H1 (cell line): ENCODE results near the gene ZFP1. TPM values are rescaled to one million over a fixed set of nuclear protein-coding genes. Genes with fewer than 3 reads are reported as not detected.
A peak's percentile ranks its signal among the peaks of the same experiment; 100 is the strongest.

Experiments
- CTCF ChIA-PET: fragments of 300-600 bp; sonication (Branson Sonifier 250); formaldehyde crosslinking; loops from one replicate; lab custom pipeline; 2021; ENCODE audit not compliant: partially characterized antibody; lab: Charles Lee
- POLR2A ChIA-PET: fragments of 300-600 bp; sonication (Branson Sonifier 250); formaldehyde crosslinking; loops from one replicate; lab custom pipeline; 2021; ENCODE audit warnings: inconsistent platforms; ENCODE audit not compliant: partially characterized antibody; lab: Charles Lee
- DNase-seq, 2 experiments: peaks; one replicate each; pipeline versions ENCODE4 v3.0.0 to v3.0.0-alpha.2; 2010 to 2022; ENCODE audit warnings: low spot score in 2 of 2, low read depth in 1 of 2, mixed read lengths in 1 of 2
- FAIRE-seq: peaks from 2 replicates; lab custom pipeline; 2011; peaks lifted over from hg19 to GRCh38; lab: Jason Lieb, UNC
- H2AFZ ChIP-seq: 2 replicates; pipeline ENCODE4 v1.8.1; 2012; ENCODE audit warnings: low read length, inconsistent platforms
- H2AK5ac ChIP-seq: 2 replicates; pipeline ENCODE4 v1.6.1; 2013; ENCODE audit warnings: low read depth, low read length
- H2BK120ac ChIP-seq: replicated peaks from 2 replicates; pipeline ENCODE3; 2013; ENCODE audit warnings: low read depth, low read length, inconsistent platforms
- H2BK12ac ChIP-seq: 2 replicates; pipeline ENCODE4 v1.6.1; 2013; ENCODE audit warnings: low read depth, low read length
- H2BK15ac ChIP-seq: 2 replicates; pipeline ENCODE4 v1.6.1; 2013; ENCODE audit warnings: low read length
- H2BK20ac ChIP-seq: 2 replicates; pipeline ENCODE4 v1.6.1; 2013; ENCODE audit warnings: low read length
- H2BK5ac ChIP-seq: 2 replicates; pipeline ENCODE4 v1.6.1; 2013; ENCODE audit warnings: low read depth, low read length
- H3K14ac ChIP-seq: 2 replicates; pipeline ENCODE4 v1.6.1; 2013; ENCODE audit warnings: inconsistent platforms; ENCODE audit not compliant: insufficient read length
- H3K18ac ChIP-seq: 2 replicates; pipeline ENCODE4 v1.6.1; 2013; ENCODE audit warnings: low read length; ENCODE audit errors: extremely low read depth
- H3K23ac ChIP-seq: 2 replicates; pipeline ENCODE4 v1.6.1; 2013; ENCODE audit warnings: inconsistent platforms; ENCODE audit not compliant: insufficient read length
- H3K23me2 ChIP-seq: 2 replicates; pipeline ENCODE4 v1.6.1; 2013; ENCODE audit warnings: low read depth, low read length
- H3K27ac ChIP-seq: 2 replicates; pipeline ENCODE4 v1.6.1; 2011; ENCODE audit warnings: low read depth, low read length, inconsistent platforms
- H3K27me3 ChIP-seq, 4 experiments: replicated peaks in 1 of 4; 1 replicate in 1 of 4; 2 replicates in 3 of 4; pipeline versions ENCODE4 v1.6.1 to v1.8.1; 2011 to 2013; ENCODE audit warnings: low read length in 3 of 4, mild to moderate bottlenecking in 3 of 4, inconsistent platforms in 2 of 4, mixed read lengths in 2 of 4, moderate library complexity in 1 of 4; ENCODE audit not compliant: control insufficient read depth in 3 of 4, insufficient read depth in 3 of 4; ENCODE audit errors: extremely low read depth in 1 of 4
- H3K36me3 ChIP-seq, 4 experiments: 2 replicates each; pipeline versions ENCODE4 v1.6.1 to v1.8.1; 2011 to 2013; ENCODE audit warnings: mild to moderate bottlenecking in 4 of 4, low read length in 3 of 4, moderate library complexity in 2 of 4, control low read depth in 1 of 4, inconsistent platforms in 1 of 4; ENCODE audit not compliant: insufficient read depth in 4 of 4, control insufficient read depth in 2 of 4
- H3K4ac ChIP-seq: replicated peaks from 2 replicates; pipeline ENCODE3; 2013; ENCODE audit warnings: low read length, low read depth, mixed read lengths, inconsistent platforms; ENCODE audit not compliant: insufficient read length
- H3K4me1 ChIP-seq, 4 experiments: replicated peaks in 1 of 4; 1 replicate in 1 of 4; 2 replicates in 3 of 4; pipeline versions ENCODE4 v1.6.1 to v1.8.1; 2011 to 2013; ENCODE audit warnings: low read length in 3 of 4, inconsistent platforms in 2 of 4, mixed read lengths in 1 of 4; ENCODE audit not compliant: insufficient read depth in 4 of 4, control insufficient read depth in 3 of 4
- H3K4me2 ChIP-seq, 2 experiments: 2 replicates each; pipeline versions ENCODE4 v1.6.1 to v1.8.1; 2011 to 2013; ENCODE audit warnings: low read depth in 2 of 2, low read length in 2 of 2, control low read depth in 1 of 2, inconsistent platforms in 1 of 2, mild to moderate bottlenecking in 1 of 2; ENCODE audit not compliant: insufficient read depth in 1 of 2
- H3K4me3 ChIP-seq, 4 experiments: fragments of 200-600, 300-600 bp in 1 of 4; sonication (generic), shearing (Covaris generic), sonication (Bioruptor Twin) in 1 of 4; 2 replicates each; pipeline versions ENCODE4 v1.5.1 to v1.8.1; 2011 to 2016; ENCODE audit warnings: low read length in 4 of 4, low read depth in 3 of 4, control low read depth in 2 of 4, inconsistent platforms in 2 of 4, mild to moderate bottlenecking in 2 of 4, mixed read lengths in 1 of 4, moderate library complexity in 1 of 4; ENCODE audit not compliant: insufficient read depth in 2 of 4; ENCODE audit errors: extremely low read depth in 1 of 4
- H3K56ac ChIP-seq: replicated peaks from 2 replicates; pipeline ENCODE3; 2013; ENCODE audit warnings: low read depth, mild to moderate bottlenecking, mixed read lengths, low read length, inconsistent platforms; ENCODE audit not compliant: insufficient read length
- H3K79me1 ChIP-seq: 2 replicates; pipeline ENCODE4 v1.6.1; 2013; ENCODE audit warnings: low read depth, low read length, control low read depth
- H3K79me2 ChIP-seq, 2 experiments: 2 replicates each; pipeline versions ENCODE4 v1.6.1 to v1.8.1; 2012 to 2013; ENCODE audit warnings: low read length in 2 of 2, mild to moderate bottlenecking in 2 of 2, inconsistent platforms in 1 of 2; ENCODE audit not compliant: insufficient read depth in 2 of 2, control insufficient read depth in 1 of 2
- H3K9ac ChIP-seq, 4 experiments: replicated peaks in 1 of 4; 1 replicate in 1 of 4; 2 replicates in 3 of 4; pipeline versions ENCODE4 v1.6.1 to v1.8.1; 2011 to 2013; ENCODE audit warnings: low read depth in 3 of 4, low read length in 3 of 4, control low read depth in 2 of 4, mild to moderate bottlenecking in 2 of 4, moderate library complexity in 2 of 4, inconsistent platforms in 1 of 4; ENCODE audit errors: extremely low read depth in 1 of 4
- H3K9me3 ChIP-seq, 2 experiments: 2 replicates each; pipeline versions ENCODE4 v1.6.1 to v1.8.1; 2012 to 2013; ENCODE audit warnings: mild to moderate bottlenecking in 2 of 2, moderate library complexity in 2 of 2, control low read depth in 1 of 2, inconsistent platforms in 1 of 2, low read depth in 1 of 2, low read length in 1 of 2, mixed read lengths in 1 of 2; ENCODE audit not compliant: insufficient read depth in 2 of 2
- H4K20me1 ChIP-seq, 2 experiments: replicated peaks in 1 of 2; 2 replicates each; pipeline versions ENCODE3 to v1.8.1; 2011 to 2013; ENCODE audit warnings: inconsistent platforms in 2 of 2, low read length in 2 of 2, mild to moderate bottlenecking in 1 of 2; ENCODE audit not compliant: insufficient read depth in 2 of 2, control insufficient read depth in 1 of 2
- H4K5ac ChIP-seq: 2 replicates; pipeline ENCODE4 v1.6.1; 2013; ENCODE audit warnings: low read length, low read depth, mixed read lengths, inconsistent platforms; ENCODE audit not compliant: insufficient read length
- H4K8ac ChIP-seq: 2 replicates; pipeline ENCODE4 v1.8.0; 2013; ENCODE audit warnings: mild to moderate bottlenecking, moderate library complexity, low read length, inconsistent platforms; ENCODE audit not compliant: insufficient read depth; ENCODE audit errors: extremely low read depth
- H4K91ac ChIP-seq: replicated peaks from 2 replicates; pipeline ENCODE3; 2013; ENCODE audit warnings: low read length, mixed read lengths, inconsistent platforms; ENCODE audit not compliant: insufficient read length
- BACH1 ChIP-seq: IDR thresholded peaks from 2 replicates; pipeline ENCODE4 v1.6.1; 2012; ENCODE audit warnings: low read length, improper control_type of control experiment
- BRCA1 ChIP-seq: IDR thresholded peaks from 2 replicates; pipeline ENCODE4 v1.6.1; 2012; ENCODE audit warnings: low read depth, low read length, improper control_type of control experiment
- CBX5 ChIP-seq: fragments of 300-800, 300-1000 bp; sonication (generic); IDR thresholded peaks from 2 replicates; pipeline ENCODE4 v1.7.1; 2016; ENCODE audit warnings: antibody characterized with exemption, low read length, low read depth
- CEBPB ChIP-seq: IDR thresholded peaks from 2 replicates; pipeline ENCODE4 v1.6.1; 2012; ENCODE audit warnings: low read depth, low read length
- CHD1 ChIP-seq: IDR thresholded peaks from 2 replicates; pipeline ENCODE4 v1.6.1; 2012; ENCODE audit warnings: low read depth, low read length, improper control_type of control experiment
- CHD2 ChIP-seq: IDR thresholded peaks from 2 replicates; pipeline ENCODE4 v1.6.1; 2012; ENCODE audit warnings: low read length, improper control_type of control experiment
- EZH2 ChIP-seq: fragments of 200-600 bp; sonication (generic); IDR thresholded peaks from 2 replicates; pipeline ENCODE4 v1.7.1; 2012; ENCODE audit warnings: low read depth, mild to moderate bottlenecking, moderate library complexity, low read length, inconsistent platforms; ENCODE audit not compliant: severe bottlenecking
- KDM4A ChIP-seq: IDR thresholded peaks from one replicate; pipeline ENCODE4 v1.7.1; 2012; ENCODE audit warnings: low read depth, mild to moderate bottlenecking, moderate library complexity, low read length, inconsistent platforms; ENCODE audit not compliant: severe bottlenecking
- RNF2 ChIP-seq: fragments of 200-900, 300-1000 bp; sonication (generic); IDR thresholded peaks from 2 replicates; pipeline ENCODE4 v1.7.1; 2016; ENCODE audit warnings: borderline replicate concordance, low read depth, mild to moderate bottlenecking, antibody characterized with exemption, low read length; ENCODE audit not compliant: poor library complexity, severe bottlenecking; ENCODE audit errors: missing control alignments
- SIN3A ChIP-seq, 2 experiments: IDR thresholded peaks in 1 of 2; conservative IDR thresholded peaks in 1 of 2; 2 replicates each; pipeline ENCODE4 v1.6.1; 2011 to 2012; ENCODE audit warnings: low read length in 2 of 2, improper control_type of control experiment in 1 of 2, low read depth in 1 of 2, mild to moderate bottlenecking in 1 of 2
- WGBS, 2 experiments: shearing (Covaris generic) in 1 of 2; methylation state at CpG; one replicate each; pipeline versions ENCODE4 v1.1.6 to v1.1.7; 2013 to 2015; ENCODE audit warnings: low lambda C conversion rate in 2 of 2, mixed read lengths in 2 of 2, inconsistent platforms in 1 of 2, low coverage in 1 of 2, missing lambda C conversion rate in 1 of 2; ENCODE audit not compliant: insufficient replicate concordance in 2 of 2, insufficient coverage in 1 of 2, insufficient read length in 1 of 2; ENCODE audit errors: extremely low coverage in 1 of 2, missing lambda C conversion rate in 1 of 2; 5-methylcytosine and 5-hydroxymethylcytosine counted together
- polyA plus RNA-seq, 7 experiments: library from polyadenylated mRNA; depleted of rRNA in 3 of 7; stranded (reverse) in 5 of 7; unstranded in 2 of 7; fragments of >200 nt in 5 of 7; fragments of 200-250 nt in 2 of 7; gene quantifications; 1 replicate in 5 of 7; 2 replicates in 1 of 7; 4 replicates in 1 of 7; pipeline versions ENCODE4 v1.2.1 to v1.2.3, GENCODE V29; 2011 to 2013; ENCODE audit warnings: missing spikeins in 2 of 7, mixed read lengths in 2 of 7
- total RNA-seq: library from RNA; stranded (reverse); fragmentation: NEBNext Ultra II Directional; extraction: Animal tissue kit (Norgen Biotek cat#: 25700); gene quantifications from 2 replicates; pipeline ENCODE4 v1.2.1, GENCODE V29; 2021
- TF ChIP-seq, protein P1 (sequence below): IDR thresholded peaks from 2 replicates; pipeline ENCODE4 v1.6.1; 2011; ENCODE audit warnings: low read length, improper control_type of control experiment

The ZFP1 gene
- total and polyA plus RNA-seq, 2 of the 8 experiments (the other 6 are each of a cell fraction or from before 2014, with no cell fraction given): 4.0 to 11.2 TPM

DNA sequence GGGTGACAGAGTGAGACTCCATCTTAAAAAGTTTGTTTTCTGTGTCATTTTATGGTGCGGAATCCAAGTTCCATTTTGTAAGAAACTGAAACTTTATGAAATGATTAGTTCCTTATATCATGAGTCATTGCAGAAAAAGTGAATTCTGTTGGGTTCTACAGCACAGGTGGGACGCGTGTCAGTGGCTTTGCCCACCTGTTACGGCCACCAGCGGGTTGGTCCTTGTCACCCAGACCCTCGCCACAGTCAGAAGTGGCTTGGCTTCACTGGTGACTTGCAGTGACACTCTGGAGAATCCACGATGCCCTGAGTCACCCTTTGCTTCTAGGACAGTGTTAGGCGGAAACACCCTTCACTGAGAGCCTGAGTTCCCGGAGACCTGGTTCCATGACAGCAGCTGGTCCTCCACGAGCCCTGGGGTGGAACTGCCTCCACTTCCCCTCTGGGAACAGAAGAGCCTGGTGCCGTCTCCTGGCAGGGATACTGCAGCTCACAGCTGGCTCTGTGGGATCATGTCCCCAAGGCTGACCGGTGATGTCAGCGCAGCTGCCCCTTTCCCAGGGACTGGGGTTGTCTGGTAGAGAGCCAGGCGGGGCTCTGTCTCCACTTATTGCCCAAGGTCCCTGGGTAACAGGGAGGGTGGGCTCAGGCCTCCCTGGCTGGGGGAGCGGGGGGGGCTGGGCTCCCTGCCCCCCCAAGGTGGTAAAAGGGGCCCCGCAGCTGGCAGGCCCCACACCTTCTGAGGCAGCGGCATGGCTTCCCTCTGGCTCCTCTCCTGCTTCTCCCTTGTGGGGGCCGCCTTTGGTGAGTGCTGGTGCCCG lies 70.1 kb downstream of the ZFP1 start, which contains the start of gene CTRB1:
Gene CTRB1 (plus strand): TSS at position 733 of the 821 bp plus-strand sequence. CDS start 20 bp downstream, at position 753.
- no peak within 1 kb of the TSS for H4K5ac ChIP-seq
- H3K36me3 ChIP-seq: no peaks in the 10 kb centered on the region
- no peaks in the 10 kb centered on the region for H3K79me2 ChIP-seq
- no peaks in the 10 kb centered on the region for H3K79me1 ChIP-seq
- H3K4ac ChIP-seq: no peak within 1 kb of the TSS
- no peak within 1 kb of the TSS for H3K18ac ChIP-seq
- no peak within 1 kb of the TSS; the same call in 1 of the 2 replicates for H2BK15ac ChIP-seq
- no peak within 1 kb of the TSS for H3K9ac ChIP-seq
- H3K23me2 ChIP-seq: no peaks in the 10 kb centered on the region
- peak within 1 kb of the TSS; percentile 23; the same call in 1 of the 2 replicates for H2BK12ac ChIP-seq
- H3K14ac ChIP-seq: no peak within 1 kb of the TSS
- no peak within 1 kb of the TSS for H4K91ac ChIP-seq
- no peak within 1 kb of the TSS for H2AK5ac ChIP-seq
- no peaks in the 10 kb centered on the region for H3K9me3 ChIP-seq
- no peak within 1 kb of the TSS for H4K8ac ChIP-seq
- ChIA-PET POLR2A (no interaction called here), CTCF (interaction anchor here (0.6 to 15.0 kb wide), 4 partner anchors 15 to 502 kb away, joined by 3 to 157 read pairs (median 7); no protein-coding TSS in a partner anchor)
- H3K4me3 ChIP-seq: no peak within 1 kb of the TSS
- no peaks in the 10 kb centered on the region for H3K4me1 ChIP-seq
- DNase-seq: no peak
- no peak within 1 kb of the TSS for H3K56ac ChIP-seq
- no peak within 1 kb of the TSS for H3K23ac ChIP-seq
- no peak within 1 kb of the TSS for H2BK20ac ChIP-seq
- no peaks in the 10 kb centered on the region for H4K20me1 ChIP-seq
- no peak for FAIRE-seq
- H3K27ac ChIP-seq: no peak within 1 kb of the TSS
- no peak within 1 kb of the TSS for H2BK120ac ChIP-seq
- no peak within 1 kb of the TSS for H2AFZ ChIP-seq
- no peaks in the 10 kb centered on the region for H3K27me3 ChIP-seq
- no peak within 1 kb of the TSS for H3K4me2 ChIP-seq
- WGBS, 2 experiments: 88% methylated on average over 17 of the region's 19 CpGs; no CpG with 5 or more reads in 1 of the 2 experiments
- H2BK5ac ChIP-seq: no peak within 1 kb of the TSS
- TF ChIP-seq CBX5 (no peak), BACH1 (no peak), CHD1 (no peak), SIN3A (conservative IDR thresholded peaks at IDR 0.05 in 1 of 2, IDR thresholded peaks at IDR 0.05 in 1 of 2; ENCODE audit: low read depth in 1 of 2, low read length in 2 of 2) (no peak), KDM4A (no peak), CHD2 (no peak), BRCA1 (no peak), RNF2 (no peak), EZH2 (no peak), CEBPB (no peak)
- TF ChIP-seq, protein P1, sequence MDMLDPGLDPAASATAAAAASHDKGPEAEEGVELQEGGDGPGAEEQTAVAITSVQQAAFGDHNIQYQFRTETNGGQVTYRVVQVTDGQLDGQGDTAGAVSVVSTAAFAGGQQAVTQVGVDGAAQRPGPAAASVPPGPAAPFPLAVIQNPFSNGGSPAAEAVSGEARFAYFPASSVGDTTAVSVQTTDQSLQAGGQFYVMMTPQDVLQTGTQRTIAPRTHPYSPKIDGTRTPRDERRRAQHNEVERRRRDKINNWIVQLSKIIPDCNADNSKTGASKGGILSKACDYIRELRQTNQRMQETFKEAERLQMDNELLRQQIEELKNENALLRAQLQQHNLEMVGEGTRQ: no peak
